H1 (cell line): Measurements from ENCODE around the gene AIFM3. TPM values are rescaled to one million over a fixed set of nuclear protein-coding genes. Genes with fewer than 3 reads are reported as not detected.

ENCODE experiments used
- CTCF ChIA-PET: fragments of 300-600 bp; sonication (Branson Sonifier 250); formaldehyde crosslinking; loops from one replicate; lab custom pipeline; 2021; ENCODE audit not compliant: partially characterized antibody; lab: Charles Lee
- POLR2A ChIA-PET: fragments of 300-600 bp; sonication (Branson Sonifier 250); formaldehyde crosslinking; loops from one replicate; lab custom pipeline; 2021; ENCODE audit warnings: inconsistent platforms; ENCODE audit not compliant: partially characterized antibody; lab: Charles Lee
- DNase-seq, 2 experiments: peaks; one replicate each; pipeline versions ENCODE4 v3.0.0 to v3.0.0-alpha.2; 2010 to 2022; ENCODE audit warnings: low spot score in 2 of 2, low read depth in 1 of 2, mixed read lengths in 1 of 2
- FAIRE-seq: peaks from 2 replicates; lab custom pipeline; 2011; peaks lifted over from hg19 to GRCh38; lab: Jason Lieb, UNC
- H2AFZ ChIP-seq: 2 replicates; pipeline ENCODE4 v1.8.1; 2012; ENCODE audit warnings: low read length, inconsistent platforms
- H2AK5ac ChIP-seq: 2 replicates; pipeline ENCODE4 v1.6.1; 2013; ENCODE audit warnings: low read depth, low read length
- H2BK120ac ChIP-seq: replicated peaks from 2 replicates; pipeline ENCODE3; 2013; ENCODE audit warnings: low read depth, low read length, inconsistent platforms
- H2BK12ac ChIP-seq: 2 replicates; pipeline ENCODE4 v1.6.1; 2013; ENCODE audit warnings: low read depth, low read length
- H2BK15ac ChIP-seq: 2 replicates; pipeline ENCODE4 v1.6.1; 2013; ENCODE audit warnings: low read length
- H2BK20ac ChIP-seq: 2 replicates; pipeline ENCODE4 v1.6.1; 2013; ENCODE audit warnings: low read length
- H2BK5ac ChIP-seq: 2 replicates; pipeline ENCODE4 v1.6.1; 2013; ENCODE audit warnings: low read depth, low read length
- H3K14ac ChIP-seq: 2 replicates; pipeline ENCODE4 v1.6.1; 2013; ENCODE audit warnings: inconsistent platforms; ENCODE audit not compliant: insufficient read length
- H3K18ac ChIP-seq: 2 replicates; pipeline ENCODE4 v1.6.1; 2013; ENCODE audit warnings: low read length; ENCODE audit errors: extremely low read depth
- H3K23ac ChIP-seq: 2 replicates; pipeline ENCODE4 v1.6.1; 2013; ENCODE audit warnings: inconsistent platforms; ENCODE audit not compliant: insufficient read length
- H3K23me2 ChIP-seq: 2 replicates; pipeline ENCODE4 v1.6.1; 2013; ENCODE audit warnings: low read depth, low read length
- H3K27ac ChIP-seq: 2 replicates; pipeline ENCODE4 v1.6.1; 2011; ENCODE audit warnings: low read depth, low read length, inconsistent platforms
- H3K27me3 ChIP-seq, 4 experiments: replicated peaks in 1 of 4; 1 replicate in 1 of 4; 2 replicates in 3 of 4; pipeline versions ENCODE4 v1.6.1 to v1.8.1; 2011 to 2013; ENCODE audit warnings: low read length in 3 of 4, mild to moderate bottlenecking in 3 of 4, inconsistent platforms in 2 of 4, mixed read lengths in 2 of 4, moderate library complexity in 1 of 4; ENCODE audit not compliant: control insufficient read depth in 3 of 4, insufficient read depth in 3 of 4; ENCODE audit errors: extremely low read depth in 1 of 4
- H3K36me3 ChIP-seq, 4 experiments: 2 replicates each; pipeline versions ENCODE4 v1.6.1 to v1.8.1; 2011 to 2013; ENCODE audit warnings: mild to moderate bottlenecking in 4 of 4, low read length in 3 of 4, moderate library complexity in 2 of 4, control low read depth in 1 of 4, inconsistent platforms in 1 of 4; ENCODE audit not compliant: insufficient read depth in 4 of 4, control insufficient read depth in 2 of 4
- H3K4ac ChIP-seq: replicated peaks from 2 replicates; pipeline ENCODE3; 2013; ENCODE audit warnings: low read length, low read depth, mixed read lengths, inconsistent platforms; ENCODE audit not compliant: insufficient read length
- H3K4me1 ChIP-seq, 4 experiments: replicated peaks in 1 of 4; 1 replicate in 1 of 4; 2 replicates in 3 of 4; pipeline versions ENCODE4 v1.6.1 to v1.8.1; 2011 to 2013; ENCODE audit warnings: low read length in 3 of 4, inconsistent platforms in 2 of 4, mixed read lengths in 1 of 4; ENCODE audit not compliant: insufficient read depth in 4 of 4, control insufficient read depth in 3 of 4
- H3K4me2 ChIP-seq, 2 experiments: 2 replicates each; pipeline versions ENCODE4 v1.6.1 to v1.8.1; 2011 to 2013; ENCODE audit warnings: low read depth in 2 of 2, low read length in 2 of 2, control low read depth in 1 of 2, inconsistent platforms in 1 of 2, mild to moderate bottlenecking in 1 of 2; ENCODE audit not compliant: insufficient read depth in 1 of 2
- H3K4me3 ChIP-seq, 4 experiments: fragments of 200-600, 300-600 bp in 1 of 4; sonication (generic), shearing (Covaris generic), sonication (Bioruptor Twin) in 1 of 4; 2 replicates each; pipeline versions ENCODE4 v1.5.1 to v1.8.1; 2011 to 2016; ENCODE audit warnings: low read length in 4 of 4, low read depth in 3 of 4, control low read depth in 2 of 4, inconsistent platforms in 2 of 4, mild to moderate bottlenecking in 2 of 4, mixed read lengths in 1 of 4, moderate library complexity in 1 of 4; ENCODE audit not compliant: insufficient read depth in 2 of 4; ENCODE audit errors: extremely low read depth in 1 of 4
- H3K56ac ChIP-seq: replicated peaks from 2 replicates; pipeline ENCODE3; 2013; ENCODE audit warnings: low read depth, mild to moderate bottlenecking, mixed read lengths, low read length, inconsistent platforms; ENCODE audit not compliant: insufficient read length
- H3K79me1 ChIP-seq: 2 replicates; pipeline ENCODE4 v1.6.1; 2013; ENCODE audit warnings: low read depth, low read length, control low read depth
- H3K79me2 ChIP-seq, 2 experiments: 2 replicates each; pipeline versions ENCODE4 v1.6.1 to v1.8.1; 2012 to 2013; ENCODE audit warnings: low read length in 2 of 2, mild to moderate bottlenecking in 2 of 2, inconsistent platforms in 1 of 2; ENCODE audit not compliant: insufficient read depth in 2 of 2, control insufficient read depth in 1 of 2
- H3K9ac ChIP-seq, 4 experiments: replicated peaks in 1 of 4; 1 replicate in 1 of 4; 2 replicates in 3 of 4; pipeline versions ENCODE4 v1.6.1 to v1.8.1; 2011 to 2013; ENCODE audit warnings: low read depth in 3 of 4, low read length in 3 of 4, control low read depth in 2 of 4, mild to moderate bottlenecking in 2 of 4, moderate library complexity in 2 of 4, inconsistent platforms in 1 of 4; ENCODE audit errors: extremely low read depth in 1 of 4
- H3K9me3 ChIP-seq, 2 experiments: 2 replicates each; pipeline versions ENCODE4 v1.6.1 to v1.8.1; 2012 to 2013; ENCODE audit warnings: mild to moderate bottlenecking in 2 of 2, moderate library complexity in 2 of 2, control low read depth in 1 of 2, inconsistent platforms in 1 of 2, low read depth in 1 of 2, low read length in 1 of 2, mixed read lengths in 1 of 2; ENCODE audit not compliant: insufficient read depth in 2 of 2
- H4K20me1 ChIP-seq, 2 experiments: replicated peaks in 1 of 2; 2 replicates each; pipeline versions ENCODE3 to v1.8.1; 2011 to 2013; ENCODE audit warnings: inconsistent platforms in 2 of 2, low read length in 2 of 2, mild to moderate bottlenecking in 1 of 2; ENCODE audit not compliant: insufficient read depth in 2 of 2, control insufficient read depth in 1 of 2
- H4K5ac ChIP-seq: 2 replicates; pipeline ENCODE4 v1.6.1; 2013; ENCODE audit warnings: low read length, low read depth, mixed read lengths, inconsistent platforms; ENCODE audit not compliant: insufficient read length
- H4K8ac ChIP-seq: 2 replicates; pipeline ENCODE4 v1.8.0; 2013; ENCODE audit warnings: mild to moderate bottlenecking, moderate library complexity, low read length, inconsistent platforms; ENCODE audit not compliant: insufficient read depth; ENCODE audit errors: extremely low read depth
- H4K91ac ChIP-seq: replicated peaks from 2 replicates; pipeline ENCODE3; 2013; ENCODE audit warnings: low read length, mixed read lengths, inconsistent platforms; ENCODE audit not compliant: insufficient read length
- CBX5 ChIP-seq: fragments of 300-800, 300-1000 bp; sonication (generic); IDR thresholded peaks from 2 replicates; pipeline ENCODE4 v1.7.1; 2016; ENCODE audit warnings: antibody characterized with exemption, low read length, low read depth
- GTF2F1 ChIP-seq: IDR thresholded peaks from 2 replicates; pipeline ENCODE4 v1.6.1; 2012; ENCODE audit warnings: low read depth, low read length, improper control_type of control experiment, borderline replicate concordance
- HDAC6 ChIP-seq: IDR thresholded peaks from one replicate; pipeline ENCODE4 v1.7.1; 2012; ENCODE audit warnings: low read depth, mild to moderate bottlenecking, inconsistent platforms, low read length, moderate library complexity
- NANOG ChIP-seq: IDR thresholded peaks from 2 replicates; pipeline ENCODE4 v1.6.1; 2011; ENCODE audit warnings: low read length, low read depth, mild to moderate bottlenecking, inconsistent platforms; ENCODE audit not compliant: insufficient read depth, poor library complexity, severe bottlenecking
- SAP30 ChIP-seq: fragments of 300-600 bp; sonication (generic); IDR thresholded peaks from 2 replicates; pipeline ENCODE4 v1.7.1; 2012; ENCODE audit warnings: low read length, moderate library complexity, mild to moderate bottlenecking, inconsistent platforms; ENCODE audit not compliant: insufficient read depth, insufficient replicate concordance
- TBP ChIP-seq: IDR thresholded peaks from 2 replicates; pipeline ENCODE4 v1.6.1; 2011; ENCODE audit warnings: low read depth, low read length, improper control_type of control experiment
- WGBS, 2 experiments: shearing (Covaris generic) in 1 of 2; methylation state at CpG; one replicate each; pipeline versions ENCODE4 v1.1.6 to v1.1.7; 2013 to 2015; ENCODE audit warnings: low lambda C conversion rate in 2 of 2, mixed read lengths in 2 of 2, inconsistent platforms in 1 of 2, low coverage in 1 of 2, missing lambda C conversion rate in 1 of 2; ENCODE audit not compliant: insufficient replicate concordance in 2 of 2, insufficient coverage in 1 of 2, insufficient read length in 1 of 2; ENCODE audit errors: extremely low coverage in 1 of 2, missing lambda C conversion rate in 1 of 2; 5-methylcytosine and 5-hydroxymethylcytosine counted together
- polyA plus RNA-seq, 7 experiments: library from polyadenylated mRNA; depleted of rRNA in 3 of 7; stranded (reverse) in 5 of 7; unstranded in 2 of 7; fragments of >200 nt in 5 of 7; fragments of 200-250 nt in 2 of 7; gene quantifications; 1 replicate in 5 of 7; 2 replicates in 1 of 7; 4 replicates in 1 of 7; pipeline versions ENCODE4 v1.2.1 to v1.2.3, GENCODE V29; 2011 to 2013; ENCODE audit warnings: missing spikeins in 2 of 7, mixed read lengths in 2 of 7
- total RNA-seq: library from RNA; stranded (reverse); fragmentation: NEBNext Ultra II Directional; extraction: Animal tissue kit (Norgen Biotek cat#: 25700); gene quantifications from 2 replicates; pipeline ENCODE4 v1.2.1, GENCODE V29; 2021

AIFM3 gene
- total and polyA plus RNA-seq, 2 of the 8 experiments (the other 6 are each of a cell fraction or from before 2014, with no cell fraction given) = 0.86 to 1.4 TPM

DNA sequence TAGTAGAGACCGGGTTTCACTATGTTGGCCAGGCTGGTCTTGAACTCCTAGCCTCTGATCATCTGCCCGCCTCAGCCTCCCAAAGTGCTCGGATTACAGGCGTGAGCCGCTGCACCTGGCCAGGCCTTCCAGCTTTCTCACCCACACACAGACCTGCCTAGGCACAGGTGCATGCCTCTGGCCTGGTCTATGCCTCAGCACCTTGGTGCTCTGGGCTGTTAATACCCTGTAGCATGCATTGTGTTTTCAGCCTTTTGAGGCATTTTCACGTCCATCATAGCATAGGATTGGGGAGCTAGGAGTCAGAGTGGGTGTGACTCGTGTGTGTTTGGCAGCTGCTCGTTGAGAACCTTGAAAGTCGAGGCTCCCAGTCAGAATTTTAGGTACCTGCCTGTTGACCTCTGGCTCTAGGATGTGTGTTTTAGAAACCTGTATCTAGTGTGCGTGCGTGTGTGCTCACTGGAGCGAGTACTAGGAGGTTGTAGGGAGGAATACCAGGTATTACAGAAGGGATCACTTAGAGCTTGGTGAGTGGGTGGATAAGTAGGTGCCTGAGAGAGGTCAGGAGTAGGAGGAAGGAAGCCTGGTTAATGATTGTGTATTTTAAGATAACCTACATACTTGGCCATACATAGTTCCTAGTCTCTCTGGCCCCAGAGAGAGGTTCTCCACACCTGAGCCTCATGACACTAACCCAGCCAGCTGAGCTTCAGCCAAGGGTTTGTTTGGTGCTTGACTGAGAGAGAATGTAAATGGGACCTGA is 29.8 kb upstream of the AIFM3 start:
- Histone ChIP-seq H4K8ac (no peak overlapping the region), H2AFZ (no peak overlapping the region), H4K91ac (no peak overlapping the region), H3K4me2 (no peak overlapping the region), H2BK20ac (no peak overlapping the region), H2BK120ac (no peak overlapping the region), H2BK5ac (no peak overlapping the region), H3K9ac (no peak overlapping the region), H3K27ac (no peak overlapping the region), H3K4me1 (peaks cover 0 to 4% (median 0%) of the 10 kb centered on the region in 4 experiments; a peak in 2 of 7 replicates), H3K23ac (no peak overlapping the region), H3K23me2 (no peaks in the 10 kb centered on the region), H2AK5ac (no peak overlapping the region), H3K79me2 (peaks cover 54 to 95% of the 10 kb centered on the region in 2 experiments), H4K5ac (no peak overlapping the region), H3K4me3 (no peak overlapping the region), H3K27me3 (no peaks in the 10 kb centered on the region), H4K20me1 (peaks cover 33 to 49% of the 10 kb centered on the region in 2 experiments), H3K56ac (no peak overlapping the region), H3K9me3 (no peaks in the 10 kb centered on the region), H2BK12ac (no peak overlapping the region), H2BK15ac (no peak overlapping the region), H3K14ac (no peak overlapping the region), H3K4ac (no peak overlapping the region), H3K18ac (no peak overlapping the region), H3K36me3 (peaks cover 4 to 39% (median 13%) of the 10 kb centered on the region in 4 experiments; a peak in 7 of 8 replicates), H3K79me1 (peaks cover 8% of the 10 kb centered on the region)
- POLR2A ChIA-PET = interaction anchor here (0.8 to 1.2 kb wide), 2 partner anchors 10 to 19 kb away, joined by 3 to 4 read pairs; no protein-coding TSS in a partner anchor
- 85% methylated on average over 12 of the region's 12 CpGs; no CpG with 5 or more reads in 1 of the 2 experiments for WGBS, 2 experiments
- no peak for DNase-seq
- CTCF ChIA-PET = interaction anchor here (0.7 to 2.6 kb wide), 9 partner anchors 10 to 169 kb away, joined by 3 to 7 read pairs (median 4); no protein-coding TSS in a partner anchor
- FAIRE-seq = no peak
- no peak for TF ChIP-seq NANOG
- no peak for TF ChIP-seq SAP30
- TF ChIP-seq HDAC6 = no peak
- no peak for TF ChIP-seq CBX5
- no peak for TF ChIP-seq GTF2F1
- TF ChIP-seq TBP = no peak
